Spinal cord (tissue), 10 donors: ENCODE measurements around the gene RTN4RL2. TPM values are rescaled to one million over a fixed set of nuclear protein-coding genes. Genes with fewer than 3 reads are reported as not detected.

Source experiments
- DNase-seq, 6 donors: peaks; one replicate each; pipeline versions ENCODE4 v3.0.0 to v3.0.0-alpha.2; 2013 to 2015; ENCODE audit warnings: low spot score in 6 of 6, low read depth in 4 of 6
- H3K27ac ChIP-seq: one replicate; pipeline ENCODE4 v1.5.1; 2013; ENCODE audit warnings: low read depth, low read length, control low read depth
- H3K27me3 ChIP-seq: one replicate; pipeline ENCODE4 v1.6.1; 2013; ENCODE audit warnings: low read length; ENCODE audit not compliant: control insufficient read depth, insufficient read depth
- H3K36me3 ChIP-seq: one replicate; pipeline ENCODE4 v1.6.1; 2013; ENCODE audit warnings: low read length; ENCODE audit not compliant: control insufficient read depth, insufficient read depth
- H3K4me1 ChIP-seq: one replicate; pipeline ENCODE4 v1.6.1; 2013; ENCODE audit warnings: low read length; ENCODE audit not compliant: control insufficient read depth, insufficient read depth
- H3K4me3 ChIP-seq: one replicate; pipeline ENCODE4 v1.5.1; 2013; ENCODE audit warnings: low read depth, low read length, control low read depth
- H3K9me3 ChIP-seq: one replicate; pipeline ENCODE4 v1.6.1; 2013; ENCODE audit warnings: low read length; ENCODE audit not compliant: control insufficient read depth, insufficient read depth
- WGBS: methylation state at CpG from one replicate; pipeline ENCODE4 v1.1.5; 2013; ENCODE audit warnings: missing lambda C conversion rate; ENCODE audit not compliant: insufficient coverage; 5-methylcytosine and 5-hydroxymethylcytosine counted together
- polyA plus RNA-seq, 2 donors: library from polyadenylated mRNA; unstranded; fragments of 120-200 nt; gene quantifications; one replicate each; pipeline ENCODE4 v1.2.1, GENCODE V29; 2013; ENCODE audit not compliant: insufficient read length in 2 of 2
- total RNA-seq, 2 donors: library from RNA; depleted of rRNA in 1 of 2; stranded (reverse); fragments of 120-200 nt in 1 of 2; fragments of >200 nt in 1 of 2; gene quantifications; one replicate each; pipeline versions ENCODE4 v1.2.3 to v1.2.4, GENCODE V29; 2013 to 2014
- donor health status: healthy.

RTN4RL2 gene
- total and polyA plus RNA-seq, 4 donors, result 0.59 to 10.9 (median 2.9) TPM

- Histone ChIP-seq H3K36me3 (peaks cover 7% of the 10 kb centered on the region), H3K4me3 (no peak overlapping the region), H3K4me1 (peaks cover 35% of the 10 kb centered on the region), H3K9me3 (no peaks in the 10 kb centered on the region), H3K27ac (no peak overlapping the region), H3K27me3 (no peaks in the 10 kb centered on the region)
- no peak for DNase-seq
- WGBS, result no CpG with 5 or more reads among the region's 4 CpGs
These were observed 37.7 kb upstream of the RTN4RL2 start for GRCh38 chr11:57422669-57423068.

- WGBS, result 94% methylated on average over 7 of the region's 9 CpGs
- Histone ChIP-seq H3K36me3 (peaks cover 7% of the 10 kb centered on the region), H3K27ac (no peak overlapping the region), H3K4me3 (no peak overlapping the region), H3K27me3 (no peaks in the 10 kb centered on the region), H3K9me3 (no peaks in the 10 kb centered on the region), H3K4me1 (peaks cover 37% of the 10 kb centered on the region)
- no peak for DNase-seq
These were observed 36.1 kb upstream of the RTN4RL2 start for GRCh38 chr11:57424137-57424791.

DNA sequence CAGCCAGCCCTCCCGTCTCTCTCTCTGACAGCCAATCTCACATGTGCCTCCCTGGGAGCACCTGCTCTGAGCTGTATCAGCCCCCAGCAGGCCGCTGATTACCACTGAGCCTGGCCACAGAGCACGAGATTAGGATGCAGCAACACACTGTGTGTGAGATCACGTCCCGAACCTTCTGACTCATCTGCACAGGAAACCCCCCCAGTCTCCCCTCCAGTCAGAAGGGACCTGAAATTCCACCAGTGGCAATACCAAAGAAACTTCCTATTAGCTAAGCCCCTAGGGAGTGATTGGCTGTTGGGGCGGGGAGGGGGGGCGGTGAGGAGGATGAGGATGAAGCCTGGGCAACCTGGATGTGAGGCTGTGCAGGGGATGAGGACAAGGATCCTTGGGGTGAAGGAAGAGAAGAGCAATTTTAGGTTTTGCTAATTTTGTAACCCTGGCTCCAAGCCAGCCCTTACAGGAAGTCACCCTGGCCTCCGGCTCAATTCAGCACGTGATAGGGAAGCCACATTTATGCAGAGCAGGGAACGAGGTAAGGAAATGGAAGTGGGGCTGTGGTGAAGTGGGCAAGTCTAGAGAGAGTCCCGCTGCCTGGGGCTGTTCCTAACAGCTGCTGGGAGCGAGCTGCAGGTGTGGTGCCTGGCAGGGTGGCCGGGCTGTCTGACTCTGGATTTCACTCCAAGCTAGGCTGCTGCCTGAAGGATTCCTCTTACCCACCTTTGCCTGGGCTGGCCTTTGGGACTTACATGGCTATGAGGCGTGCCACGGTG, 35.4 kb upstream of the RTN4RL2 start:
- H3K36me3 ChIP-seq, result peaks cover 7% of the 10 kb centered on the region
- H3K4me1 ChIP-seq, result peaks cover 37% of the 10 kb centered on the region
- H3K9me3 ChIP-seq, result no peaks in the 10 kb centered on the region
- H3K27ac ChIP-seq, result no peak overlapping the region
- DNase-seq, result peak in 1 of 6 donors; percentile 25
- no peaks in the 10 kb centered on the region for H3K27me3 ChIP-seq
- WGBS, result 67% methylated on average over 9 of the region's 15 CpGs
- no peak overlapping the region for H3K4me3 ChIP-seq

DNA sequence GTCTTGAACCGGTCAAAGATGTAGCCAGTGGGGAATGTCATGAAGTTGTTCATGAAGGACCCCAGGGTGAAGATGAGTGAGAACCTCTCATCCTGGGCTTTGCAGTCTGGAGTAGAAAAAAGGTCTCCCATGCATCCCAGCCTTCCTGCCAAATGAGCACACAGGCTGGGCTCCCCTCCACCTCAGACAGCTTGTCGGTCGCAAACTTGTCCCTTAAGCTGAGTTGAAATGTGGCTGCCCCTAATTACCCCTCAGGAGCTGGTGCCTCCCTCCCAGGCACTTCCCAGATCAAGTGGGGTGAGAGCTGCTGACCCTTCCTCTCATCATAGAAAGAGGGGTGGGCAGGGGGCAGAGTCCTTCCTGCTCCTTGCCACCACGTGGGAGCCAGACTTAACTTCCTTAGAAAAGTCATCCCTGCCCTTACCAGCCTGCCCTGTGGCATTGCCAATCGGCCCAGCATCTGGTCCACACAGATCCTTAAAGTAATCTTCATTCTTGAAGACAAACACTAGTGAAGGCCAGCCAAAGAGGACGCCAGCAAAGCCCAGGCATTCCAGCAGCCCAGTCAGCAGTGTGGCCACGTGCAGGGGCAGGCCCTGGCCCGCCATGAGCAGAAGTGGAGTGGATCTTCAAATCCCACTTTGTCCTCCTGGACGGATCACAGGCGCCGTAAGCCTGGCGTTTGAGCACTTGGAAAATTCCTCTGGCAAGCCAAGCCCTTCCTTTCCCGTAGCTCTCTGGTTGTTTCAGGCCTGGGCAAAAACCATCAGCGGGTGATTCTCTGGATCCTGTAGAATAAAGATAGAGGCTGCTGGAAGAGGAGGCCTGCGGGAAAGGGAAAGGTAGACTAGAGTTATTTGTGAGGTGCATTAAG, 34.5 kb upstream of the RTN4RL2 start:
- no peak overlapping the region for H3K27ac ChIP-seq

DNA sequence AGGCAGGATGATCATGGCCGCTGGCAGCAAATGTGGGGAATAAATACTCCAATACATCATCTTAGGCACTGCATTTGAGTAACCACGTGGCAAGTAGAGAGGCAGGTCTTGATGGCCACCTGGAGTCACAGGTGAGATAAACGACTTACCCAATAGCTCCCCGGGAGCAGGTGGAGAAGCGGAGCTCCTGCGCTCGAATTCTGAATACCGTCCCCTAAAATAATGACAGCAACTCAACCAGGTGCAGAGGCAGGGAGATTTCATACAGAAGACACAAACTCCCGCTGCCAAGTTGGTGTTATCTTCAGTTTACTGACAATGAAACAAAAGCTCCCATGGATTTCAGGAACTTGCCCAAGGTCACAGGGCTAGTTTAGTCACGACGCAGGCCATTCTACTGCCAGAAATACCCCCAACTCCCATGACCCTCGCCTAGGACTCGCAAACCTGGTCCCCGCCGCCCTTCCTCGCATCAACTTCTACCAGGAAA, 33.8 kb upstream of the RTN4RL2 start:
- Histone ChIP-seq H3K36me3 (peaks cover 4% of the 10 kb centered on the region), H3K4me3 (peak overlapping the region; percentile 55), H3K9me3 (no peaks in the 10 kb centered on the region), H3K27me3 (no peaks in the 10 kb centered on the region), H3K27ac (no peak overlapping the region), H3K4me1 (peaks cover 37% of the 10 kb centered on the region)
- WGBS, result 24% methylated on average over 13 of the region's 16 CpGs
- DNase-seq, result peak in 1 of 6 donors; percentile 22

More for the DNA sequence above, 34.5 kb upstream of the RTN4RL2 start:
- Histone ChIP-seq H3K9me3 (no peaks in the 10 kb centered on the region), H3K36me3 (peaks cover 4% of the 10 kb centered on the region), H3K4me3 (no peak overlapping the region), H3K4me1 (peaks cover 37% of the 10 kb centered on the region), H3K27me3 (no peaks in the 10 kb centered on the region)
- DNase-seq, result peak in 2 of 6 donors; percentile 24 to 33
- WGBS, result 67% methylated on average over 9 of the region's 15 CpGs

- Histone ChIP-seq H3K27me3 (no peaks in the 10 kb centered on the region), H3K27ac (peak within 1 kb of the TSS; percentile 61), H3K9me3 (no peaks in the 10 kb centered on the region), H3K4me1 (peaks cover 41% of the 10 kb centered on the region), H3K36me3 (peaks cover 4% of the 10 kb centered on the region), H3K4me3 (peak within 1 kb of the TSS; percentile 55)
- DNase-seq, result peak in 2 of 6 donors; percentile 62 to 77
- 5% methylated on average over 39 of the region's 39 CpGs for WGBS
These were observed 33.2 kb upstream of the RTN4RL2 start, which contains the start of gene SLC43A3 for GRCh38 chr11:57426929-57427726. Gene SLC43A3, minus strand, starts transcription at chr11:57427121. Its CDS starts 949 bp downstream, at chr11:57426172.

DNA sequence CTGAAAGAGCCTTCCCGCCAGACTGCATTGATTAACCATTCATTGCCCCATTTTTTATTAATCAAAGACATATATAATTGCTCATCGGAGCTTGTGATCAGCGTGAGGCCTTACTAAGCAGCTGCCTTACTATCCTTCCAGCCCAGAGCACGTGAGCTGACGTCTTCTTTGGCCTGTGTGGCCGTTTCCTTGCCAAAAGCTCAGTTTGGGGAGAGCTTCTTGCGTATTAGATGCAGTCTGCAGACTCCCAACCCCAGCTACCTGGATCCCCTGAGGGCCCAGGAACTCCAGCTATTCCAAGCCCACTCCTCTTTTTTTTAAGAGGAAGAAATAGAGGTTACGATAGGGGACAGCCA, 32.6 kb upstream of the RTN4RL2 start:
- peaks cover 4% of the 10 kb centered on the region for H3K36me3 ChIP-seq
- peak in 2 of 6 donors; percentile 55 to 62 for DNase-seq
- peak overlapping the region; percentile 61 for H3K27ac ChIP-seq
- H3K4me1 ChIP-seq, result peaks cover 47% of the 10 kb centered on the region
- H3K4me3 ChIP-seq, result peak overlapping the region; percentile 55
- 72% methylated on average over 3 of the region's 8 CpGs for WGBS
- no peaks in the 10 kb centered on the region for H3K27me3 ChIP-seq
- H3K9me3 ChIP-seq, result no peaks in the 10 kb centered on the region

- WGBS, result 95% methylated on average over 4 of the region's 5 CpGs
- Histone ChIP-seq H3K4me1 (peaks cover 48% of the 10 kb centered on the region), H3K27ac (no peak overlapping the region), H3K27me3 (no peaks in the 10 kb centered on the region), H3K4me3 (no peak overlapping the region), H3K36me3 (peaks cover 4% of the 10 kb centered on the region), H3K9me3 (no peaks in the 10 kb centered on the region)
- no peak for DNase-seq
These were observed 31.7 kb upstream of the RTN4RL2 start for GRCh38 chr11:57428643-57429042.

DNA sequence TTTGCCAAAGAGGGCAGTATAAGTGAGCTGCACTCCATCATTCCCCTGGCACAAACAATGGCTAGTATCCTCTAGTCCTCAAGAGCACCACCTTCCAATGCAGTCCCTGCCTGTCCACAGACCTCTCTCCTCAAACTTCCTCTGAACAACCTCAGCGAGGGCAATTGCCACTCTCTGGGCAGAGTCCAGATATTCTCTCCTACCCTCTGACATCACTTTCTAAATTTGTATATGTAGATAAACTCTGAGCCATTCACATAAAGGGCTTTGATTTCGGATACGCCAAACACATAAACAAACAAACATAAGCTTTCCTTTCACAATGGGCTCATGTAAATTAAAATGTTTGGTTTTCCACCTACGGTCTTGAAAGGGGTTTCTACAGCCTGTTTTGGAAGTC, 30.4 kb upstream of the RTN4RL2 start:
- no CpG with 5 or more reads among the region's 4 CpGs for WGBS
- no peak overlapping the region for H3K27ac ChIP-seq

More for the DNA sequence above, 30.4 kb upstream of the RTN4RL2 start:
- Histone ChIP-seq H3K4me1 (peaks cover 40% of the 10 kb centered on the region), H3K36me3 (peaks cover 4% of the 10 kb centered on the region), H3K27me3 (no peaks in the 10 kb centered on the region), H3K4me3 (no peak overlapping the region), H3K9me3 (no peaks in the 10 kb centered on the region)
- DNase-seq, result no peak
